ENCODE results near the gene AURKAIP1. TPM values are rescaled to one million over a fixed set of nuclear protein-coding genes. Genes with fewer than 3 reads are reported as not detected.

Gene AURKAIP1
- total RNA-seq, 1 experiment from 2014 or later, result 823 TPM

DNA sequence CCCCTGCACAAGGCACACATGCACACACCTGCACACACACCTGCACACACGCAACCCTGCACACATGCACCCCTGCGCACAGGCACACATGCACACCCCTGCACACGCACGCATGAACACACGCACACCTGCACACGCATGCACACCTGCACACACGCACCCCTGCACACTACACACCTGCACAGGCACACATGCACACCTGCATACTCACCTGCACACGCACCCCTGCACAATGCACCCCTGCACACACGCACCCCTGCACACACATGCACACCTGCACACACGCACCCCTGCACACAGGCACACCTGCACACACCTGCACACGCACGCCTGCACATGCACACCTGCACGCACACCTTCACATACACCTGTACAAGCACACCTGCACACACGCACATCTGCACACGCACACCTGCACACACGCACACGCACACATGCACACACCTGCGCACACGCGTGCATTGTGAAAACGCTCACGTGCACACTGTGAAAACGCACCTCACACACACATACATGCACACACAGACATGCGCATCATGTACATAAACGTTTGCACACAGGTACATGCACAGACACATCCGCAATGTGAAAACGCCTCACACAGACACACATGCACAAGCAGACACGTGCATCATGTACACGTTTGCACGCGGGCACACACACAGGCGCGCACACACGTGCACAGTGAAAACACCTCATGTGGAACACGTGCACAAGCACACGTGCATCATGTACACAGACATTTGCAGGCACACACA, 34.0 kb downstream of the AURKAIP1 start:
- Histone ChIP-seq H3F3A (ENCODE audit: low read length, unreplicated experiment) (no peaks in the 10 kb centered on the region), H3K79me2 (ENCODE audit: low read length) (peaks cover 49% of the 10 kb centered on the region), H3K9me2 (replicated peaks; ENCODE audit: low read length) (no peaks in the 10 kb centered on the region), H3K36me3 (ENCODE audit: low read depth, low read length) (peaks cover 56% of the 10 kb centered on the region), H2AFZ (ENCODE audit: low read length) (no peak overlapping the region), H3K4me1 (ENCODE audit: insufficient read depth, low read length) (peaks cover 28% of the 10 kb centered on the region), H3K9ac (ENCODE audit: low read length) (no peak overlapping the region), H3K27me3 (ENCODE audit: low read length) (no peaks in the 10 kb centered on the region), H3K4me2 (ENCODE audit: low read length) (no peak overlapping the region), H4K20me1 (ENCODE audit: low read length) (peaks cover 5% of the 10 kb centered on the region; the same call in 1 of the 2 replicates), H3K4me3 (ENCODE audit: low read length) (no peak overlapping the region), H3K27ac (ENCODE audit: low read length) (no peak overlapping the region), H3K9me3 (ENCODE audit: low read length) (no peaks in the 10 kb centered on the region)
- DNase-seq (no peak), ATAC-seq (no peak)
- TF ChIP-seq EZH2 (IDR thresholded peaks at IDR 0.05; ENCODE audit: low read length, unreplicated experiment) (no peak), EZH2phosphoT487 (IDR thresholded peaks at IDR 0.05; ENCODE audit: borderline replicate concordance, low read length) (no peak)
- TF ChIP-seq, protein P1, sequence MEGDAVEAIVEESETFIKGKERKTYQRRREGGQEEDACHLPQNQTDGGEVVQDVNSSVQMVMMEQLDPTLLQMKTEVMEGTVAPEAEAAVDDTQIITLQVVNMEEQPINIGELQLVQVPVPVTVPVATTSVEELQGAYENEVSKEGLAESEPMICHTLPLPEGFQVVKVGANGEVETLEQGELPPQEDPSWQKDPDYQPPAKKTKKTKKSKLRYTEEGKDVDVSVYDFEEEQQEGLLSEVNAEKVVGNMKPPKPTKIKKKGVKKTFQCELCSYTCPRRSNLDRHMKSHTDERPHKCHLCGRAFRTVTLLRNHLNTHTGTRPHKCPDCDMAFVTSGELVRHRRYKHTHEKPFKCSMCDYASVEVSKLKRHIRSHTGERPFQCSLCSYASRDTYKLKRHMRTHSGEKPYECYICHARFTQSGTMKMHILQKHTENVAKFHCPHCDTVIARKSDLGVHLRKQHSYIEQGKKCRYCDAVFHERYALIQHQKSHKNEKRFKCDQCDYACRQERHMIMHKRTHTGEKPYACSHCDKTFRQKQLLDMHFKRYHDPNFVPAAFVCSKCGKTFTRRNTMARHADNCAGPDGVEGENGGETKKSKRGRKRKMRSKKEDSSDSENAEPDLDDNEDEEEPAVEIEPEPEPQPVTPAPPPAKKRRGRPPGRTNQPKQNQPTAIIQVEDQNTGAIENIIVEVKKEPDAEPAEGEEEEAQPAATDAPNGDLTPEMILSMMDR (conservative IDR thresholded peaks at IDR 0.05; ENCODE audit: low read depth, low read length), result no peak
- intact Hi-C loops (cut with micrococcal nuclease), result no loop called here
- ChIA-PET POLR2A (ENCODE audit: unreplicated experiment) (no interaction called here), CTCF (no interaction called here)
- BruUV-seq (replicated peaks), result no TSS peak

- Histone ChIP-seq H4K20me1 (ENCODE audit: low read length) (peaks cover 5% of the 10 kb centered on the region; the same call in 1 of the 2 replicates), H3K4me1 (ENCODE audit: insufficient read depth, low read length) (peaks cover 20% of the 10 kb centered on the region), H3K36me3 (ENCODE audit: low read depth, low read length) (peaks cover 62% of the 10 kb centered on the region), H3K9ac (ENCODE audit: low read length) (no peak overlapping the region), H3K9me3 (ENCODE audit: low read length) (no peaks in the 10 kb centered on the region), H3K4me2 (ENCODE audit: low read length) (no peak overlapping the region), H3K79me2 (ENCODE audit: low read length) (peaks cover 41% of the 10 kb centered on the region), H3K4me3 (ENCODE audit: low read length) (no peak overlapping the region), H3F3A (ENCODE audit: low read length, unreplicated experiment) (no peaks in the 10 kb centered on the region), H3K27me3 (ENCODE audit: low read length) (no peaks in the 10 kb centered on the region), H3K27ac (ENCODE audit: low read length) (no peak overlapping the region), H3K9me2 (replicated peaks; ENCODE audit: low read length) (no peaks in the 10 kb centered on the region), H2AFZ (ENCODE audit: low read length) (no peak overlapping the region)
- DNase-seq (no peak), ATAC-seq (no peak)
- BruUV-seq (replicated peaks), result no TSS peak
- TF ChIP-seq EZH2phosphoT487 (IDR thresholded peaks at IDR 0.05; ENCODE audit: borderline replicate concordance, low read length), result no peak
- TF ChIP-seq, protein P1 (conservative IDR thresholded peaks at IDR 0.05; ENCODE audit: low read depth, low read length), result no peak
- TF ChIP-seq EZH2 (IDR thresholded peaks at IDR 0.05; ENCODE audit: low read length, unreplicated experiment), result no peak
- CTCF ChIA-PET, result no interaction called here
- POLR2A ChIA-PET (ENCODE audit: unreplicated experiment), result no interaction called here
- intact Hi-C loops (cut with micrococcal nuclease), result no loop called here
Measured at GRCh38 chr1:1340185-1340584, 34.8 kb downstream of the AURKAIP1 start.

GRCh38 chr1:1338278-1338677, 36.7 kb downstream of the AURKAIP1 start:
- no TSS peak for BruUV-seq (replicated peaks)
- Histone ChIP-seq H3K4me1 (ENCODE audit: insufficient read depth, low read length) (peaks cover 7% of the 10 kb centered on the region; the same call in 1 of the 2 replicates), H3K36me3 (ENCODE audit: low read depth, low read length) (peaks cover 62% of the 10 kb centered on the region), H3K79me2 (ENCODE audit: low read length) (peaks cover 23% of the 10 kb centered on the region), H3K9me2 (replicated peaks; ENCODE audit: low read length) (no peaks in the 10 kb centered on the region), H2AFZ (ENCODE audit: low read length) (no peak overlapping the region), H4K20me1 (ENCODE audit: low read length) (peaks cover 5% of the 10 kb centered on the region; the same call in 1 of the 2 replicates), H3F3A (ENCODE audit: low read length, unreplicated experiment) (no peaks in the 10 kb centered on the region), H3K27ac (ENCODE audit: low read length) (no peak overlapping the region), H3K27me3 (ENCODE audit: low read length) (no peaks in the 10 kb centered on the region), H3K9me3 (ENCODE audit: low read length) (no peaks in the 10 kb centered on the region), H3K4me2 (ENCODE audit: low read length) (no peak overlapping the region), H3K9ac (ENCODE audit: low read length) (no peak overlapping the region), H3K4me3 (ENCODE audit: low read length) (no peak overlapping the region)
- DNase-seq (no peak), ATAC-seq (no peak)
- ChIA-PET POLR2A (ENCODE audit: unreplicated experiment) (no interaction called here), CTCF (interaction anchor here (0.7 kb wide), 1 partner anchor 20 kb away, joined by 3 read pairs; no protein-coding TSS in a partner anchor)
- intact Hi-C loops (cut with micrococcal nuclease), result no loop called here
- TF ChIP-seq EZH2 (IDR thresholded peaks at IDR 0.05; ENCODE audit: low read length, unreplicated experiment), result no peak
- TF ChIP-seq EZH2phosphoT487 (IDR thresholded peaks at IDR 0.05; ENCODE audit: borderline replicate concordance, low read length), result no peak
- TF ChIP-seq, protein P1 (conservative IDR thresholded peaks at IDR 0.05; ENCODE audit: low read depth, low read length), result no peak
